Stimulated activated CD4-positive, alpha-beta T cell treated with anti-CD3 and anti-CD28 coated beads, Interleukin-2, amount 100 ng/mL, for 24 hours (primary cell): ENCODE measurements around the gene ADARB2.
"Not testable (repeated sequence)": the region's sequence is repeated elsewhere in the genome, so short reads cannot be mapped to it uniquely, and the experiment has no call there.

ENCODE experiments used
- DNase-seq, 2 donors: peaks; one replicate each; pipeline ENCODE4 v3.0.0-alpha.2; 2020

ADARB2 gene

DNA sequence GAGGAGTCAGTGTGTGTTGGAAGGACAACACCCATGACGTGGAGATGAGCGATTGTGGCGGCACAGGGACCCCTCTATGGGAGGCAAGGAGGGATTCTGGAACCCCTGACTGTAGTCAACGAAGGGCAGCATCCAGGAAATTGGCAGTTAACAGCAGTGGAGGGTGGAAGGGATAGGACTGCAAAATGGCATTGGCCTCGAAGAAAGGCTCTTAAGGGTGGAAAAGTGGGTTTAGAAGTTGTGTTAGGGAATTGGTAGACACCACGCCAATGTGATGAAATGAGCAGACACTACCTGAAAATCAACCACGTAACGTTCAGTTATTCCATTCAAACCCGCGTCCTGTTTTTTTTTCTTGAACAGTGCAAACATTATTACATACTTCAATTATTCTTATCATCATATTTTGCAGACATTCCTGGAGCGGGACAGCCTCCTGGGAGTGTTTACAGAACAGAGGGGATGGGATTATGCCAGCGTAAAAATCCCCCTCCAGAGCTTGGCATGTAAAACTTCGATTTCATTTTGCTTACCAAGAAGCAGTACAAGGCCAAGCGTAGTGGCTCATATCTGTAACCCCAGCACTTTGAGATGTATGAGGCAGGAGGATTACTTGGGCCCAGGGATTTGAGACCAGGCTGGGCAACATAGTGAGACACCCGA lies 409.0 kb downstream of the ADARB2 start:
- no peak for DNase-seq

DNA sequence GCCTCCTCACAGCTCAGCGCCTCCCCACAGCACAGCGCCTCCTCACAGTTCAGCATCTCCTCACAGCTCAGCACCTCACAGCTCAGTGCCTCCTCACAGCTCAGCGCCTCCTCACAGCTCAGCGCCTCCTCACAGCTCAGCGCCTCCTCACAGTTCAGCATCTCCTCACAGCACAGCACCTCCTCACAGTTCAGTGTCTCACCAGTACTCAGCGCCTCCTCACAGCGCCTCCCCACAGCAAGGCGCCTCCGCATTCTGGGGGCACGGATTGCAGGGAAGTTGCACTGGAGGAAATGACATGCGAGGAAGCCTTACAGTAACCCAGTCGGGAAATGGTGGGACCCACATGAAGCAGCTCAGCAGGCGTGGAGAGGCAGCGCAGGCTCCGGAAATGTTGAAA lies 409.6 kb downstream of the ADARB2 start:
- DNase-seq = no peak

DNA sequence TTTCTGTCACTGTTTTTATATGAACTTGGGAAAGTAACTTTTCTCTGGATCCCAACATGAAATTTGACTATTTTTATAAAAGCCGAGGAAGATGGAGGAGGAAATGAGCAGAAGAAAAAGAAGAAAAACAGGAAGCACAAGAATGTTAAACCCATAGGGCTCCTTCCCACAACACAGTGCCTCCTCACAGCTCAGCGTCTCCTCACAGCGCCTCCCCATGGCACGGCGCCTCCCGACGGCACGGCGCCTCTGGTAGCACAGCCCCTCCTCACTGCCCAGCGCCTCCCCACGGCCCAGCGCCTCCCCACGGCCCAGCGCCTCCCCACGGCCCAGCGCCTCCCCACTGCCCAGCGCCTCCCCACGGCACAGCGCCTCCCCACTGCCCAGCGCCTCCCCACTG lies 410.8 kb downstream of the ADARB2 start:
- not testable (repeated sequence) for DNase-seq

GRCh38 chr10:1324903-1325302 lies 412.4 kb downstream of the ADARB2 start:
- no peak for DNase-seq

GRCh38 chr10:1323951-1324350 lies 413.4 kb downstream of the ADARB2 start:
- peak in 1 of 2 donors; percentile 9 for DNase-seq

DNA sequence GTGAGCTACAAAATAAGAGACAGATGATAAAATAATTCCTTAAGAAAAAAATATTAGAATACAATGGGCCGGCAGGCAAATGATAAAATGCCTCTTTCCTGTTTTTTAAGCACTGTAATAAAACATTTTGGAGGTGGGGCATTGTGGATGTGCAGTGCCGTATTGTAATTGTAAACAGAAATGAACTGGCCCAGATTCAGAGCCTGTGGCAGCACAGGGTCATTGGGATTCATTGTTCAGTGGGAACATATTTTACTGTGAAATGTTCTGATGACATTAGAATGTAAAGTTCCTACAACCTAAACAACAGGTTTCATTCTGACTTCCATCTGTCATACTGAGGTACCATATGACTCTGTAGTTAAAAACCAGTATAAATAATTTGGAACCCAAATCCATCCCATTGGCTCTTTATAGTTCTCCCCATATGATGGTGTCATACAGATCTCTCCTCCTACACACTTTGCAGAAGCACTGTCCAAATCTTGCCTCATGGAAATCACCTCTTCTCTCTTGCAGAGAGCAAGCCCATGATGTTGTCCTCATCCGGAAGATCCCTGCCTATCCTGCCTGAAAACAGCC lies 416.5 kb downstream of the ADARB2 start:
- no peak for DNase-seq

- DNase-seq = no peak
Measured at GRCh38 chr10:1316809-1317143, 420.5 kb downstream of the ADARB2 start.

DNA sequence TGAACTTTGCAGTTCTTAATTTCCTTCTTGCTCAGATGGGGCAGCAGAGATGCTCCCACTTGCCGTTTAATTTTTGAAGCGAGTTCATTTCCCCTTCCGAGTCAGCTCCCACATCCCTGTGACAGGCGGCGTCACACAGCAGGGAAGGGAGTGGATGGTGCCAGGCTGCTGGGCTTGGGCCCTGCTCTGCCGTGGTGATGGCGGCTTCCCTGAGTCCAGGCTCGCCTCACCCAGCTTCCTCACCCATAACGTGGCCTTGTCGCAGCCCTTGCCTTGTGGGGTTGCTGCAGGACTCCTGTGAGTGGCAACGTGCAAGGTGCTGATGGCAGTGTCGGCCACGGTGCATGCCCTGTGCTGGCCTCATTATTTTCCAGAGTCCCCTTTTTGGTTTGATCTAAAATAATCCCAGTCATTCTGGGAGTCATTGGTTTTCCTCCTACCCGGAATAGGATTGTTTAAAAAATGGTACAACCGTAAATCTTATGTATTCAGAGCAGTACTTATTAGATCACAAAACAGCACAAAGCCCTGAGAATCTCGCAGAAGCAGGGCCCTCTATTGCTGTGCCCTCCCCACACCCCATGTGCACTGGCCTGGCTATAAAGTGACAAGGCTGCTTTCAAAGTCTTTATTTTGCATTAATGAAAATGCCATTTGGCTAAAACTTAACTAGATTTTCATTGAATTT lies 421.1 kb downstream of the ADARB2 start:
- DNase-seq = no peak

DNA sequence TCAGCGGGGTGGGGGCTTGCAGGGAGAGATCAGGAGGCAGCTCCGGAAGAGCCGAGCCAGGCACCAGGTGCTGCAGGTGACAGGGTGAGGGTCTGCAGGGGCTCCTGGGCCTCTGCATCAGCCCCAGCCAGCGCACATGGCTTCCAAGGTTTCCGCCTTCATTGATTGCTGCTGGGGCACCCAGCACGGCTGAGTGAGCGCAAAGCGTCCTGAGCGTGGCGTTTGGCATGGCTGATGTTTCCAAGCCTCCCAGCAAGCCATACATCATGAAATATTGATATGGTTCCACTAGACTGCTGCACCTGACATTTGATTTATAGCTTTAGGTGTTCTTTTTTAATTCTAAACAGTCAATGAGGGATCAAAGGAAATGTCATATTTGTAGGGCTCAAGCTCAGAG lies 422.1 kb downstream of the ADARB2 start:
- DNase-seq = no peak

DNA sequence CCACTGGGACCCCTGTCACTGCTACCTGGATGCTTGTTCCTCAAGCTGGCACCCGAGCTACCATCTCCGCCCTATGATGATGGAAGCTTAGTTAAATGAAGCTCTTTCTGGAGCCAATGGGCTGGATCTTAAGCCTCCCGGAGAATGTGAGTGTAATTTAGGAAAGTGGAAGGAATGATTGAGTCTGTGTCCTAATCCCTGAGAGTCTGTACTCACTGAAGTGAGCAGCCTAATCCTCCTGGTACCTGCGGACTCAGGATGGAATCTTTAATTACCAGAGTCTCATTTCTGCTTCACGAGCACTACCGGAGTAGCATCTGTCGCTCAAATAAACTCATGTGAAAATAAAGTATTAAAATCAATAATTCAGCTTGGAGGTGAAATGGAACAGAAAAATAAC lies 425.6 kb downstream of the ADARB2 start:
- DNase-seq = no peak

- no peak for DNase-seq
Measured at GRCh38 chr10:1310271-1310789, 427.0 kb downstream of the ADARB2 start.

GRCh38 chr10:1309617-1310270 lies 427.6 kb downstream of the ADARB2 start:
- DNase-seq = no peak

DNA sequence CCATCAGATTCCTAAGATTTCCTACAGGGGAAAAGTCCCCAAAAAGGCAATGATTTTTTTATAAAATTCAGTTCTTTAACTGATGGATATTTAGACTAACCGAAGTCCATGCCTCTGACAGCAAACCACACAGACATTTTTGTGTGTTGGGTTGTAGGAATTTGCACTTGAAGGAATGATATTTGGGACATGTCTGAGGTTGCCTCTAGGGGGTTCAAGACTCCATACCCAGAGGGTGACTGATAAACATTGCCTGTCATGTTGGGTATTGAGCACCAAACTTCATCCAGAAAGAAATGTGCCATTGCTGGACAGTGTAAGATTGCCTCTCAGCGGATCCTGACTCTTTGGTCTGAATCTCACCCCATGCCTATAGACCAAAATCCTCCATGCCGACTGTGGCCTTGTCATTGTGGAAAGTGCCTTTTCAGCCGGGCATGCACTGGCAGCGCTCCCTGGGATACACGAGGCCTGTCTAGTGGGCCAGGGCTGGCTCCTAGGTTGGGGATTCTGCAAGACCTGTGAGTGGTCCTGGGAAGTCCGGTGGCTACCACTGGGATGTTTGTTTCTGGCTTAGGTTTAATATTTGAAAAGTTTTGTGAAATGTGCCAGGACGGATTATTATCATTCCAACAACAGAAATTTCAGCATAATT lies 428.2 kb downstream of the ADARB2 start:
- DNase-seq = no peak

GRCh38 chr10:1308173-1308961 lies 429.0 kb downstream of the ADARB2 start:
- no peak for DNase-seq

DNA sequence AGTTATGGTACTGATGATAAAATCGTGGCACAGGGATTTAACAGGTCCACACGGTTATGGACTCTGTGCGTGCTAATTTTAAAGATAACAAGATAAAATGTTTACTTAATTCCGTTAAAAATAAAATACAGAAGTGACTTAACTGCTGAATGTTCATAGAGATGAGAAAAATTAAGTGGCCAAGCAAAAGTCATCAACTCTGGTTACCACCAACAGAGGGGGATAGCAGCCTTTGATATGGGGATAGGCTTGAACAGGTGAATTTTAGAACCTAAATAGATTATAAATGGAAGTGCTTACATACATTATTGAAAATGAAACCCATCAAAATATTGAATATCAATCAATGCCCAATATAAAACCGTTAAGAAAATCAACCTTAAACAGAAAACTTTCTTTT lies 436.2 kb downstream of the ADARB2 start:
- no peak for DNase-seq

DNA sequence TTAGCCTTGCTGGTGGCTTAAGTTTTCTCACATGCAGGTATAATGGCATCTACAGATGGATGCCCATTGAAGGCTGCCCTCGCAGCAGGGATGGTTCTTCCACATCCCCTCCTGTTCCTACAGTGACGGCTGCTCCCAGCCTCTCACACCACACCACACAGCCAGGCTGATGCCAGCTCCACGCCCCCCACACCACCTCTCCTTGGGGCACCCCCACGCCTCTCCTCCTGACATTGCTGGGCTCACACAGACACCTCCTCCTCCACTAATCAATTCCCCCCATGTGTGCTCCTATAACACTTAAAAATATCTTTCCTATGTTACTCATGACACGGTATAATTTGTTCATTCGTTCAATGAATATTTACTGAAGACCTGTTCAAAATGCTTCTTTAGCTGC lies 437.1 kb downstream of the ADARB2 start:
- DNase-seq = no peak

DNA sequence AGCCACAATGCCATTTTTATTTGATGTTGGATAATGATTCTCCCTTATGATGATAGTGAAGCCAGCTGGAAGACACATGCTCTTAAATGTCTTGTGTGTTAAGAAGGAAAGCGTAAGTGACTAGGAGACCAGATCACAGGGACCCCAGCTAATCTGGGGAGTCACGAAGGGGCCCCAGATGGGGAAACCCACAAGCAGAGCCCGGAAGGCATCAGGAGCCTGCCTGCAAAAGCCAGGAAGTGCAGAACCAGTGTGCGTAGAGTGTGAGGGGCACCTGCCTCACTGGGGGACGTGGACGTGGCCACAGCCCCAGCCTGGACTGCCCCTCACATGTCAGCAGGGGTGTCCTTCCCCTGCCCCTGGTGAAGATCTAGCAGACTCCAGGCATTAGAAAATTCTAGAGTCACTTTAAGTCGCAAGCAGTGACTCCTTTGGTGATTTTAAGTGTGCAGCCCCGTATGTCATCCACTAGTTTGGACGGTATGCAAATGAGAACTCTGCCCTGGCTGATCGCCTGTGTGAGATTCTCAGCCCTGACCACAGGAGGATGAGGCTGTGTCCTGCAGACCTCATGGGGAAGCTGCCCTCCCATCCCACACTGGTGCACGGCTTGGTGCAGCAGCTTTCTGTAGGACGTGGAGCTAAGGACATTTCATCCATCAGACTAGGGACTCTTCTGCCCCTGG lies 438.1 kb downstream of the ADARB2 start:
- no peak for DNase-seq

- peak in 1 of 2 donors; percentile 7 for DNase-seq
Measured at GRCh38 chr10:1297566-1298301, 439.6 kb downstream of the ADARB2 start.

GRCh38 chr10:1295756-1296480 lies 441.4 kb downstream of the ADARB2 start:
- no peak for DNase-seq

DNA sequence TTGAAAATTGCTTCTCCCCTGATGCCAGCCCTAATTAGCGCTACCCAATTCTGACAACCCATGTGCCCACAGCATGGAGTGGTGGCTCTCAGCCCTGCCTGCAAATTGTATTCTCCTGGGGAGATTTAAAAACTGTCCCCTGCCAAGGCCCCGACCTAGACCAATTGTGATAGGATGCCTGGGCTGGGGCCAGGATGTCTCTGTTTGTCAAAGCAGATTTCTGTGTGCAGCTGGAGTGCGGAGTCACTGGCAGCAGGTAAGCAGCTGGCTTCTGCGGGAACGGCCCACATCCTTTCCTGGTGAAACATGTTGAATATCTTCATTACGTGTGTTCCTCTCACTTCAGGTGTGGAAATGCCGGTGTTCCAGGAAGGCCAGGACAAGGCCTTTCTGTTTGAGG lies 442.6 kb downstream of the ADARB2 start:
- DNase-seq = no peak
